Prostate gland (tissue), 2 donors: ENCODE data around the gene AHCYL2. TPM values are rescaled to one million over a fixed set of nuclear protein-coding genes. Genes with fewer than 3 reads are reported as not detected.

Experiments
- DNase-seq: peaks from one replicate; pipeline ENCODE4 v3.0.0-alpha.2; 2019; ENCODE audit warnings: low spot score
- H3K27ac ChIP-seq, 2 donors: fragments of 200-600 bp; sonication (generic); 2 replicates each; pipeline ENCODE4 v1.5.1; 2017 to 2019
- H3K27me3 ChIP-seq: fragments of 200-600 bp; sonication (generic); replicated peaks from 2 replicates; pipeline ENCODE4 v1.5.1; 2019; ENCODE audit not compliant: insufficient read depth
- H3K36me3 ChIP-seq, 2 donors: fragments of 200-600 bp; sonication (generic); 1 replicate in 1 of 2; 2 replicates in 1 of 2; pipeline versions ENCODE4 v1.5.1 to v1.8.1; 2017 to 2019
- H3K4me1 ChIP-seq: fragments of 200-600 bp; sonication (generic); replicated peaks from 2 replicates; pipeline ENCODE4 v1.5.1; 2019
- H3K4me3 ChIP-seq, 2 donors: fragments of 200-600 bp; sonication (generic); 2 replicates each; pipeline ENCODE4 v1.5.1; 2017 to 2019
- H3K9me3 ChIP-seq: fragments of 200-600 bp; sonication (generic); 2 replicates; pipeline ENCODE4 v1.5.1; 2017
- POLR2A ChIP-seq: fragments of 450-650 bp; IDR thresholded peaks from one replicate; pipeline ENCODE4 v1.6.1; 2016; ENCODE audit warnings: antibody characterized with exemption, mild to moderate bottlenecking
- POLR2AphosphoS5 ChIP-seq: sonication (generic); formaldehyde crosslinking; IDR thresholded peaks from one replicate; pipeline ENCODE4 v1.6.1; 2017; ENCODE audit warnings: antibody characterized with exemption
- WGBS: methylation state at CpG from one replicate; pipeline ENCODE4 v1.1.5; 2018; 5-methylcytosine and 5-hydroxymethylcytosine counted together
- intact Hi-C: fragments of 100-400 bp; cut with DNase I; formaldehyde crosslinking; loops from one replicate; pipeline ENCODE4 v1.14.2; 2022
- total RNA-seq, 2 donors: library from RNA; depleted of rRNA; stranded (reverse); fragments of >200 nt; gene quantifications; one replicate each; pipeline ENCODE4 v1.1.0, GENCODE V29; 2016
- TF ChIP-seq, protein P1 (sequence below), 4 experiments: fragments of 200-600 bp in 2 of 4; fragments of 450-650 bp in 2 of 4; sonication (generic) in 2 of 4; IDR thresholded peaks; 1 replicate in 3 of 4; 2 replicates in 1 of 4; pipeline ENCODE4 v1.5.1; 2016 to 2019; ENCODE audit warnings: antibody characterized with exemption in 4 of 4, mild to moderate bottlenecking in 2 of 4, moderate library complexity in 2 of 4

AHCYL2 gene
- total RNA-seq, 2 donors from 2014 or later = 15.2 to 38.3 TPM

DNA sequence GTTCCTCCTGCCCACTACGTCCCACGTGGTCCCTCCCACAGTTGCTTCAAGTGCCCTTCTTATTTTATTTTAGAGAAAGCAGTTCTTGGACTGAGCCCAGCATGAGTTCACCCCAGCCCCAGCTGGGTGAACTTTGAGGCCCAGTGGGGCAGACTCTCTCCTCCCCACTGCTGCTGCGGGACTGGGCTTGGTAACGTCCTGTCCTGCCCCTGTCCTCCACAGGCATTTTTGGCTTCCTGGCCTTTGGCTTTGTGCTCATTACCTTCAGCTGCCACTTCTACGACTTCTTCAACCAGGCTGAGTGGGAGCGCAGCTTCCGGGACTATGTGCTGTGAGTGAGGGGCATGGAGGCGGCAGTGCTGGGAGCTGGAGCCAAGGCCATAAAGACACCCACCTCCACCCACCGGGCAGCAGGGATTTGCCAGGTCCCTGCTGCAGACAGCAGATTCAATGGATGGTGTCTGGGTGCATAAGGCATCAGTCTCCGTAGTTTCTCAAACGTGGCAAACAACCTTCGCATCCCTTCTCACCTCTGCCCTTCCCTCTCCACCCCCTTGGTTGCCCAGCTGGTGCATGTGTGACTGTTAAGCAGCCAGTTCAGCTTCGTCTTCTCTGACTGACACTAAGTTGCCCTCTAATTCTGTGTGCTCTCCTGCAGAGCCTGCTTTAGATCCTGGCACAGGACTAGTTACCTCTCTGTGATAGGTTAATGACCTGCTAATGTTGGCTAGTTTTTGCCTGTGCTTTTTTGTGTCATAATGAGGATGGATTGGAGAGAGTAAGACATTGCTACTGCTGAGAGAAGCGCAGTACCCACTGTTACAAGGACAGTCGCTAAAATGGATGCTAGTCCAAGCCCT, 15.5 kb upstream of the AHCYL2 start:
- intact Hi-C loops = no loop called here
- TF ChIP-seq POLR2A (no peak), POLR2AphosphoS5 (no peak)
- TF ChIP-seq, protein P1, sequence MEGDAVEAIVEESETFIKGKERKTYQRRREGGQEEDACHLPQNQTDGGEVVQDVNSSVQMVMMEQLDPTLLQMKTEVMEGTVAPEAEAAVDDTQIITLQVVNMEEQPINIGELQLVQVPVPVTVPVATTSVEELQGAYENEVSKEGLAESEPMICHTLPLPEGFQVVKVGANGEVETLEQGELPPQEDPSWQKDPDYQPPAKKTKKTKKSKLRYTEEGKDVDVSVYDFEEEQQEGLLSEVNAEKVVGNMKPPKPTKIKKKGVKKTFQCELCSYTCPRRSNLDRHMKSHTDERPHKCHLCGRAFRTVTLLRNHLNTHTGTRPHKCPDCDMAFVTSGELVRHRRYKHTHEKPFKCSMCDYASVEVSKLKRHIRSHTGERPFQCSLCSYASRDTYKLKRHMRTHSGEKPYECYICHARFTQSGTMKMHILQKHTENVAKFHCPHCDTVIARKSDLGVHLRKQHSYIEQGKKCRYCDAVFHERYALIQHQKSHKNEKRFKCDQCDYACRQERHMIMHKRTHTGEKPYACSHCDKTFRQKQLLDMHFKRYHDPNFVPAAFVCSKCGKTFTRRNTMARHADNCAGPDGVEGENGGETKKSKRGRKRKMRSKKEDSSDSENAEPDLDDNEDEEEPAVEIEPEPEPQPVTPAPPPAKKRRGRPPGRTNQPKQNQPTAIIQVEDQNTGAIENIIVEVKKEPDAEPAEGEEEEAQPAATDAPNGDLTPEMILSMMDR (IDR thresholded peaks at IDR 0.05) = no peak
- H3K36me3 ChIP-seq = no peaks in the 10 kb centered on the region
- H3K4me3 ChIP-seq = no peak overlapping the region
- H3K9me3 ChIP-seq = no peaks in the 10 kb centered on the region
- no peaks in the 10 kb centered on the region for H3K27me3 ChIP-seq
- no peaks in the 10 kb centered on the region for H3K4me1 ChIP-seq
- 77% methylated on average over 15 of the region's 15 CpGs for whole genome bisulfite sequencing
- H3K27ac ChIP-seq = no peak overlapping the region
- no peak for DNase-seq

GRCh38 chr7:129210256-129210988, 14.4 kb upstream of the AHCYL2 start:
- H3K36me3 ChIP-seq = no peaks in the 10 kb centered on the region
- peak; percentile 65 for DNase-seq
- no peak overlapping the region for H3K27ac ChIP-seq
- intact Hi-C loops = loop anchor here (2.0 kb wide), 1 partner anchor 48 kb away; no protein-coding TSS in a partner anchor
- 54% methylated on average over 16 of the region's 16 CpGs for WGBS
- H3K4me1 ChIP-seq = no peaks in the 10 kb centered on the region
- no peaks in the 10 kb centered on the region for H3K9me3 ChIP-seq
- TF ChIP-seq POLR2AphosphoS5 (peak; percentile 52), POLR2A (no peak)
- TF ChIP-seq, protein P1 (IDR thresholded peaks at IDR 0.05) = peak; percentile 52 to 94 (median 82)
- H3K27me3 ChIP-seq = no peaks in the 10 kb centered on the region
- no peak overlapping the region for H3K4me3 ChIP-seq

DNA sequence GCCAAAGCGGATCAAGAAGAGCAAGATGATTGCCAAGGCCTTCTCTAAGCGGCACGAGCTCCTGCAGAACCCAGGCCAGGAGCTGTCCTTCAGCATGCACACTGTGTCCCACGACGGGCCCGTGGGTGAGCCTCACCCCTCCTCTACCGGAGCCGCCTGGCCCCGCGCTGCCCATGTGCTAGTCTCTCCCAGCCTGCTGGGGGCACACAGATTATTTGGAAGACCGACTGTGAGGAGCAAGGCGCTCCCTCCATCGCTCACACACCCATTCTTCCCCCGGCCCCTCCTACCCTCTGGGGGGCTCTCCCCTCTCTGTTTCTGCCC, 13.9 kb upstream of the AHCYL2 start:
- Histone ChIP-seq H3K36me3 (no peaks in the 10 kb centered on the region), H3K27ac (no peak overlapping the region), H3K27me3 (no peaks in the 10 kb centered on the region), H3K4me3 (no peak overlapping the region), H3K4me1 (no peaks in the 10 kb centered on the region), H3K9me3 (no peaks in the 10 kb centered on the region)
- TF ChIP-seq POLR2A (no peak), POLR2AphosphoS5 (no peak)
- TF ChIP-seq, protein P1 (IDR thresholded peaks at IDR 0.05) = no peak
- no peak for DNase-seq
- 77% methylated on average over 14 of the region's 14 CpGs for WGBS
- intact Hi-C loops = loop anchor here (2.0 kb wide), 1 partner anchor 48 kb away; no protein-coding TSS in a partner anchor

DNA sequence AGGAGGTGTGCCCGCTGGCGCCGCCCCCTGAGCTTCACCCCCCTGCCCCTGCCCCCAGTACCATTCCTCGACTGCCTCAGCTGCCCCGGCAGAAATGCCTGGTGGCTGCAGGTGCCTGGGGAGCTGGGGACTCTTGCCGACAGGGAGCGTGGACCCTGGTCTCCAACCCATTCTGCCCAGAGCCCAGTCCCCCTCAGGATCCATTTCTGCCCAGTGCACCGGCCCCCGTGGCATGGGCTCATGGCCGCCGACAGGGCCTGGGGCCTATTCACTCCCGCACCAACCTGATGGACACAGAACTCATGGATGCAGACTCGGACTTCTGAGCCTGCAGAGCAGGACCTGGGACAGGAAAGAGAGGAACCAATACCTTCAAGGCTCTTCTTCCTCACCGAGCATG, 12.7 kb upstream of the AHCYL2 start:
- TF ChIP-seq POLR2AphosphoS5 (no peak), POLR2A (no peak)
- TF ChIP-seq, protein P1 (IDR thresholded peaks at IDR 0.05) = no peak
- no peak for DNase-seq
- H3K4me3 ChIP-seq = no peak overlapping the region
- no peaks in the 10 kb centered on the region for H3K4me1 ChIP-seq
- H3K27ac ChIP-seq = no peak overlapping the region
- no peaks in the 10 kb centered on the region for H3K9me3 ChIP-seq
- H3K27me3 ChIP-seq = no peaks in the 10 kb centered on the region
- WGBS = 92% methylated on average over 12 of the region's 14 CpGs
- no peaks in the 10 kb centered on the region for H3K36me3 ChIP-seq
- intact Hi-C loops = no loop called here
